ENCODE results near the gene CFAP107.

Gene CFAP107

GRCh38 chr1:12708396-12709090, 37.5 kb upstream of the CFAP107 start:
- DNase-seq (ENCODE audit: low read depth): no peak
- H3K4me3 ChIP-seq (ENCODE audit: low read depth, low read length): no peak overlapping the region

DNA sequence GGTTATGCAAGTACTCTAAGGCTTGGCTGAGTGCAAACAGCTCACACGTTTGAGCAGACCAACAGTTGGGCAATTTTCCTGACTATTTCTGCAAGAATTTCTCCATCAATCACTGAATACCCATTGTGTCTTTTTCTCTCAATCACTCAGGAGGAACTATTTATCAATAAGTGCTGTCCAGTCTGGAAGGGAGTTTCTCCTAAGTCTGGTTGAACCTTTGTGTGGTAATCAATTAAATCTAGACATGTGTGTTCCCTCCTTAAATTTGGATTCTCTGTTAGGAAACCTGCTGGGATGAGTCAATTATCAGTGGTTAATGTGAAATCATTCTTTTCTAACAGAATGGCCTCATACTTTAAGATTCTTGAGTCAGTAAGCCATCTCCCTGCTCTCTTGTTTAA, 36.9 kb upstream of the CFAP107 start:
- TF ChIP-seq MYC (IDR thresholded peaks at IDR 0.05; ENCODE audit: low read depth, low read length): no peak
- TF ChIP-seq, protein P1, sequence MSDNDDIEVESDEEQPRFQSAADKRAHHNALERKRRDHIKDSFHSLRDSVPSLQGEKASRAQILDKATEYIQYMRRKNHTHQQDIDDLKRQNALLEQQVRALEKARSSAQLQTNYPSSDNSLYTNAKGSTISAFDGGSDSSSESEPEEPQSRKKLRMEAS (IDR thresholded peaks at IDR 0.05; ENCODE audit: low read depth, low read length): no peak
- TF ChIP-seq CTCF (IDR thresholded peaks at IDR 0.05; ENCODE audit: low read depth, low read length): no peak
- no peak for TF ChIP-seq POLR2A (IDR thresholded peaks at IDR 0.05; ENCODE audit: extremely low read depth, insufficient read length)
- no peak for DNase-seq (ENCODE audit: low read depth)
- H3K4me3 ChIP-seq (ENCODE audit: low read depth, low read length): no peak overlapping the region

More at GRCh38 chr1:12708396-12709090, 37.5 kb upstream of the CFAP107 start:
- no peak for TF ChIP-seq POLR2A (IDR thresholded peaks at IDR 0.05; ENCODE audit: extremely low read depth, insufficient read length)
- no peak for TF ChIP-seq CTCF (IDR thresholded peaks at IDR 0.05; ENCODE audit: low read depth, low read length)
- TF ChIP-seq, protein P1 (IDR thresholded peaks at IDR 0.05; ENCODE audit: low read depth, low read length): no peak
- no peak for TF ChIP-seq MYC (IDR thresholded peaks at IDR 0.05; ENCODE audit: low read depth, low read length)

GRCh38 chr1:12709696-12710095, 36.3 kb upstream of the CFAP107 start:
- no peak for DNase-seq (ENCODE audit: low read depth)
- no peak overlapping the region for H3K4me3 ChIP-seq (ENCODE audit: low read depth, low read length)
- TF ChIP-seq MYC (IDR thresholded peaks at IDR 0.05; ENCODE audit: low read depth, low read length) (no peak), CTCF (IDR thresholded peaks at IDR 0.05; ENCODE audit: low read depth, low read length) (no peak), POLR2A (IDR thresholded peaks at IDR 0.05; ENCODE audit: extremely low read depth, insufficient read length) (no peak)
- TF ChIP-seq, protein P1 (IDR thresholded peaks at IDR 0.05; ENCODE audit: low read depth, low read length): no peak

GRCh38 chr1:12711536-12711935, 34.5 kb upstream of the CFAP107 start:
- H3K4me3 ChIP-seq (ENCODE audit: low read depth, low read length): no peak overlapping the region
- no peak for DNase-seq (ENCODE audit: low read depth)
- TF ChIP-seq, protein P1 (IDR thresholded peaks at IDR 0.05; ENCODE audit: low read depth, low read length): no peak
- TF ChIP-seq POLR2A (IDR thresholded peaks at IDR 0.05; ENCODE audit: extremely low read depth, insufficient read length) (no peak), MYC (IDR thresholded peaks at IDR 0.05; ENCODE audit: low read depth, low read length) (no peak), CTCF (IDR thresholded peaks at IDR 0.05; ENCODE audit: low read depth, low read length) (no peak)

GRCh38 chr1:12712076-12712475, 33.9 kb upstream of the CFAP107 start:
- H3K4me3 ChIP-seq (ENCODE audit: low read depth, low read length): no peak overlapping the region
- no peak for TF ChIP-seq CTCF (IDR thresholded peaks at IDR 0.05; ENCODE audit: low read depth, low read length)
- TF ChIP-seq, protein P1 (IDR thresholded peaks at IDR 0.05; ENCODE audit: low read depth, low read length): no peak
- no peak for TF ChIP-seq MYC (IDR thresholded peaks at IDR 0.05; ENCODE audit: low read depth, low read length)
- no peak for TF ChIP-seq POLR2A (IDR thresholded peaks at IDR 0.05; ENCODE audit: extremely low read depth, insufficient read length)
- DNase-seq (ENCODE audit: low read depth): no peak
